KG1 (cell line): ENCODE results near the gene ETV6.

Experiments
- DNase-seq: peaks from one replicate; lab custom pipeline; 2025; lab: John Stamatoyannopoulos, UW

ETV6 gene

GRCh38 chr12:11696084-11696483 lies 46.6 kb downstream of the ETV6 start:
- no peak for DNase-seq

- DNase-seq = no peak
These were observed 47.7 kb downstream of the ETV6 start for GRCh38 chr12:11697131-11697530.

DNA sequence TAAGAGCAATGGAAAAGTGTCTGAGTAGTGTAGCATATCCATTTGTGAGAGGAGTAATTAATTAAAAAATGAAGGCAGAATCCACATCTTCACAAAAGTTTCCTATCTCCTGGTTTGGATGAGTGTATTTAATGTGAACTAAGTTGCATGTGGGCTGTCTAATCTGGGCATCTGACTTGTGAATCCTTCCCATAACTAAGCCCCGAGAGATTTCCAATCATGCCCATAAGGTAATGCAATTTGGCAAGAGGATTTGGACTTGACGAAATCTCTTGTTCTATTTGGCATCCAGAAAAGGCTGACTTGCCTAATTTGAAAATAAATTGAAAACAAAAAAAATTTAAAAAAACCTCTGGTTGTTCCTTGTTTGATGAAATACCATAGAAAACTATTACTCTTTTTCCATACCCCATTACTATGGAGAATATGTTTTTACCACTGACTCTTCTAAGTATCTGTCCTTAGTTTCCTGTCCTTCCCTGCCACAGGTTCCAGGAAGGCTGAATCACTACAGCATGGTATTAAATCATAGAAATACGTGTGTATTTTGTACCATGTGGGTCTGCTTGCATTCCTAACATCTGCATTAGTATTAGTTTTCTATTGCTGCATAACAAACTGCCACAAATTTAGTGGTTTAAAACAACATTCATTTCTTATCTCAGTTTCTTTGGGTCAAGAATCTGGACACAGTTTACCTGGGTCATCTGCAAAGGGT lies 48.4 kb downstream of the ETV6 start:
- no peak for DNase-seq

DNA sequence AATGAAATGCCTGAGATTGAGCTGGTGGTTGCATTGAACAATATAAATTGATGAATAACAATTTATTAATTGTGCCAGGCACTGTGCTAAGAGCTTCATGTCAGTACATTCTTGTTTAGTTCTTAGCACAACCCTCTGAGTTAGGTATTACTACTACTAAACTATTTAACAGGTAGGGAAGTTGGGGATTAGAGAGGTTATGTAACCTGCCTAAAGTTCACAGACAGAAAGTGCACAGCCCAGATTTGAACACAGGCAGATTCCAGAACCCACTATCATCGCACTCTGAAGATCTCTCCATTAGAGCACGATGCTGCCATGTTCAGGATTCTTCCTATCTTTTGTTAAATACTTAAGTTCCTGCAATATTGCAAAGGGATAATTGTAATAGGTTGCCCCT lies 49.3 kb downstream of the ETV6 start:
- no peak for DNase-seq

DNA sequence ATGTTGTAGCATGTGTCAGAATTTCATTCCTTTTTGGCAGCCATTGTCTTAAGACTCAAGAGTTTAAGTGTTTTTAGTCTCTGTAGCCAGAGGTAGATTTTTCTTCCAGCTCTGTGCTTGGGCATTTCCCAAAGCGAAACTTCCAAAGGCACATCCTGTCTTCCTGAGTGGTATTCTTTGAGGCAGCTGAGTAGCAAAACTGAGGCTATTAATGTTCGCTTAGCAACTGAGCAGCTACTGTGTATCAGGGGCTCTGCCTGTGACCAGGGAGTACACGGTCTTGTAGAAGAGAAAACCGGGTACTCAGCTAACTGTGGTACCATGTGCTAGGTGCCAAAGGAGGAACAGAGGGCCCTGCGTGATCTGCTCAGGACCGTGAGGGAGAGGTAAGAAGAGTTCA lies 52.0 kb downstream of the ETV6 start:
- no peak for DNase-seq

DNA sequence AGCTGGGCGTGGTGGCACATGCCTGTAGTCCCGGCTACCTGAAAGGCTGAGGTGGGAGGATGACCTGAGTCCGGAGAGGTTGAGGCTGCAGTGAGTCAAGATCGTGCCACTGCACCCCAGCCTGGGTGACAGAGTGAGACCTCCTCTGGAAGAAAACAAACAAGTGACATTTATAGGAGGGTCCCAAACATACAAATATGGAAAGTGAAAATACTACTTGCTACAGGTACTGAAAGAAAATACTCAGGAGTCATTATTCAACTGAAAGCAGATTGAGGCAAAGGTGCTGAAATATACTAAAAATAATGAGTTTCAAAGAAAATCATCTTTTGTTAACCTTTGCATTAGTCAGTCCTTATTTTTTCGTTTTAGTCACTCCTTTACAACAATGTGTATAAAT lies 53.5 kb downstream of the ETV6 start:
- no peak for DNase-seq

- DNase-seq = no peak
These were observed 53.9 kb downstream of the ETV6 start for GRCh38 chr12:11703378-11703777.

- DNase-seq = no peak
These were observed 54.6 kb downstream of the ETV6 start for GRCh38 chr12:11704089-11704488.

GRCh38 chr12:11705010-11705409 lies 55.5 kb downstream of the ETV6 start:
- no peak for DNase-seq

DNA sequence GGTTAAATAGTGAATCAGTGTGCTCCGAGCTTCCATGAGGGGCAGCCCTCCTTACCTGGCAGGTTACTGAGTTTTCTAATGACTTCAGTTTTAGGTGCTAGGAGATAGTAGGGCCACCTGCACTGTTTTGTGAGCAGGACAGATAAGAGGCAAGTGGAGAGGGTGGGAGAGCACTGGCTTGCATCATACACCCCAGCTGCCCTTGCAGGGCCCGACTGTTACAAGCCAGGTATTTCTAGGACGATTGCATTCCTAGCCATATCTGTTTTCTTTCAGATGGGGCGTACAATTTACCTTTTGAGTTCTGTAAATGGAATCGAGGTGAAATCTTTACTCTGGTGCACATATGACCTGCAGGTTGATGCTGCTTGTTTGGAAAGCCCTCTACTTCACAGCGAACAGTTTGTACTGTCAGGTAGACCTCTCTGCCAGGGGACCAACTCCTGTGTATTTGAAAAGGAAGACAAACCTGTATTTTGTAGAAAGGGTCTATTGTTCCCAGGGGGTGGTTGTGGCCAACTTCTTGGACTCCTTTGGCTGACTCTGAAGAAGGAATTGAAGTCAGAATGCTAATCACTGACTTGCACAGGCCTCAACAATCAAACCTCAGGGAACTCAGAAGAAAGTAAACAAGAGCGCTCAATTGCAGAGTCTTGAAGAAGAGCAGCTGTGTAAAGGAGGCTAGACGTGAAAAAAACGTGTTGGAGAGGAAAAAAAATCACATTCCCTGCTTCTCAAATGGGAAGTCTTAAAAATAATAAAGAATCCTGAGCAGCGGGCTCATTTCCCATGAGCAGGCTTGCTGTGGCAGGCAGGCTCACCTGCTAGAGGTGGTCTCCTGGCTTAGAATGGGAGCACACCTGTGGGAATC lies 57.3 kb downstream of the ETV6 start:
- DNase-seq = no peak

DNA sequence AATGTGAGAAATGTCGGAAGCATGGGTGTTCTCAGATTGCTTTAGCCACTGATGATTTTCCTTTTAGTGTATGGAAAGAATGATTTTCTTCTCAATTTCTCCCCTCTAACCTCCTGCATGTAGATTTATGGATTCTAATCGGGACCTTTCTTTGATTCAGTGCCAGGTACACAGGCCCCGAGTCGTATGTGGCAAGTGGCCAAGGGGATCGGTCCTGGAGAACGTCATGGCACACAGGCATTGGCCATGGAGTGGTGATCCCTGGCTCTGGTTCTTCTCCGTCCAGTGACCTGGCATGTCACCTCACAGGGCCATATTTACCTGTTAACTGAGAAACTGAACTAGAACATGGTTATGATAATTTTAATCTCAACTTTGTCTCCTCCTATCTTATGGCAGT lies 58.1 kb downstream of the ETV6 start:
- DNase-seq = no peak

DNA sequence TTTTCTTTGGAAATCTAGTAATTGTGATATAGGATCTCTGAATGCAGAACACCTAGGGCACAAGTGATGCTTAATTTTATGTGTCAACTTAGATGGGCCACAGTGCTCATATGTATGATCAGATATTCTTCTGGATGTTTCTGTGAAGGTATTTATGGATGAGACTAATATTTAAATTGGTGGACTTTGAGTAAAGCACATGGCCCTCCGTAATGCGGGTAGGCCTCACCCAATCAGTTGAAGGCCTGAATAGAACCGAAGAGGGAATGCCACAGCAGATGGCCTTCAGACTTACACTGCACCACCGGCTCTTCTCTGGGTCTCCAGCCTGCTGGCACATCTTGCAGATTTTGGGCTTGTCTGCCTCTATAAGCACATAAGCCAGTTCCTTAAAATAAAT lies 60.0 kb downstream of the ETV6 start:
- DNase-seq = no peak

GRCh38 chr12:11710431-11710830 lies 61.0 kb downstream of the ETV6 start:
- no peak for DNase-seq

GRCh38 chr12:11710906-11711305 lies 61.4 kb downstream of the ETV6 start:
- no peak for DNase-seq

- no peak for DNase-seq
These were observed 62.3 kb downstream of the ETV6 start for GRCh38 chr12:11711651-11712327.

- no peak for DNase-seq
These were observed 63.0 kb downstream of the ETV6 start for GRCh38 chr12:11712491-11712890.

GRCh38 chr12:11713202-11713601 lies 63.7 kb downstream of the ETV6 start:
- DNase-seq = no peak

DNA sequence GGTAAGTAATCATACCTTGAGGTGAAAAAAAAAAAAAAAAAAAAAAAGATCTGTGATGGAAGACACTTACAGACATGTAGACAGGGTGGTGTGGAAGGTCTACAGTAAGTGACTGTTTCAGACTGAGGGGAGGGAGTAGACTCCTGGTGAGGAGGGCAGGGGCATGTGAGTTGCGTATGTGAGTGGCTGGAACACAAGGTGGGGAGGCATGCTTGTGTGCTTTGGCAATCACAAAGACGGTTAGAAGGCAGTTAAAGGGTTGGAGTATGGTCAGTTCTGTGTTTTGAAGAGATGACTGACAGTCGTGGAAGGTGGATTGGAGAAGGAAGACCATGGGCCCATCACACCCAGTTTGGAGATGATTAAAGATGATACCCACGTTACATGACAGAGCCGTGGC lies 65.2 kb downstream of the ETV6 start:
- DNase-seq = no peak

- no peak for DNase-seq
These were observed 66.1 kb downstream of the ETV6 start for GRCh38 chr12:11715621-11716020.

GRCh38 chr12:11716794-11717518 lies 67.5 kb downstream of the ETV6 start:
- DNase-seq = no peak

- DNase-seq = no peak
These were observed 68.1 kb downstream of the ETV6 start for GRCh38 chr12:11717519-11717961.

GRCh38 chr12:11718105-11718504 lies 68.6 kb downstream of the ETV6 start:
- no peak for DNase-seq
